LNCAP (cell line): ENCODE data around the gene KDM3A.

Source experiments
- CTCF ChIP-seq: fragments of 450-650 bp; IDR thresholded peaks from 2 replicates; pipeline ENCODE4 v1.5.1; 2017; ENCODE audit warnings: mild to moderate bottlenecking

The KDM3A gene

GRCh38 chr2:86482034-86482433 is 40.9 kb downstream of the KDM3A start:
- TF ChIP-seq CTCF = no peak

- no peak for TF ChIP-seq CTCF
These were observed 43.2 kb downstream of the KDM3A start for GRCh38 chr2:86484385-86484784.

GRCh38 chr2:86485103-86485502 is 43.9 kb downstream of the KDM3A start:
- TF ChIP-seq CTCF = no peak

- no peak for TF ChIP-seq CTCF
These were observed 44.6 kb downstream of the KDM3A start for GRCh38 chr2:86485802-86486201.

GRCh38 chr2:86487062-86487461 is 45.9 kb downstream of the KDM3A start:
- TF ChIP-seq CTCF = no peak

GRCh38 chr2:86488561-86489250 is 47.5 kb downstream of the KDM3A start:
- TF ChIP-seq CTCF = no peak

- no peak for TF ChIP-seq CTCF
These were observed 48.4 kb downstream of the KDM3A start for GRCh38 chr2:86489542-86489941.

GRCh38 chr2:86490245-86490644 is 49.1 kb downstream of the KDM3A start:
- no peak for TF ChIP-seq CTCF
